K562 (cell line): ENCODE results near the gene WDR90. TPM values are rescaled to one million over a fixed set of nuclear protein-coding genes. Genes with fewer than 3 reads are reported as not detected.

ENCODE experiments used
- BHLHE40 ChIP-seq: IDR thresholded peaks from 2 replicates; pipeline ENCODE4 v1.6.1; 2011; ENCODE audit warnings: low read length, improper control_type of control experiment
- CAMTA2 ChIP-seq: fragments of 250-450 bp; sonication (Bioruptor Pico); conservative IDR thresholded peaks from 2 replicates; pipeline ENCODE4 v1.5.1; 2022
- CBFA2T2 ChIP-seq: fragments of 450-650 bp; conservative IDR thresholded peaks from 2 replicates; pipeline ENCODE4 v1.6.1; 2017; ENCODE audit warnings: mild to moderate bottlenecking
- CBFB ChIP-seq: sonication (generic); formaldehyde crosslinking; IDR thresholded peaks from 2 replicates; pipeline ENCODE4 v1.4.0; 2020; ENCODE audit warnings: mild to moderate bottlenecking, missing genetic modification reagents
- CTBP1 ChIP-seq: fragments of 450-650 bp; IDR thresholded peaks from 2 replicates; pipeline ENCODE4 v1.6.1; 2016; ENCODE audit warnings: borderline replicate concordance
- DMBX1 ChIP-seq: fragments of 250-450 bp; sonication (Bioruptor Pico); IDR thresholded peaks from 2 replicates; pipeline ENCODE4 v1.8.0; 2022; ENCODE audit warnings: inconsistent platforms, mild to moderate bottlenecking, moderate library complexity, borderline replicate concordance
- DPF2 ChIP-seq: fragments of 450-650 bp; IDR thresholded peaks from 2 replicates; pipeline ENCODE4 v1.6.1; 2016
- ETV5 ChIP-seq: sonication (generic); formaldehyde crosslinking; IDR thresholded peaks from 2 replicates; pipeline ENCODE4 v1.4.0; 2020; ENCODE audit warnings: low read depth, mild to moderate bottlenecking, missing genetic modification reagents
- FOXP1 ChIP-seq: sonication (generic); formaldehyde crosslinking; IDR thresholded peaks from 2 replicates; pipeline ENCODE4 v1.8.0; 2022; ENCODE audit warnings: mild to moderate bottlenecking, missing genetic modification reagents
- MIER1 ChIP-seq: fragments of 450-650 bp; IDR thresholded peaks from 2 replicates; pipeline ENCODE4 v1.6.1; 2016; ENCODE audit warnings: antibody characterized with exemption, mild to moderate bottlenecking, low read depth
- POLR2G ChIP-seq: fragments of 200-400 bp; formaldehyde crosslinking; IDR thresholded peaks from 2 replicates; pipeline ENCODE4 v1.6.1; 2017; ENCODE audit warnings: low read depth, mild to moderate bottlenecking, antibody characterized with exemption, low read length, moderate library complexity
- RBFOX2 ChIP-seq: fragments of 200-400 bp; formaldehyde crosslinking; IDR thresholded peaks from 2 replicates; pipeline ENCODE4 v1.6.1; 2017; ENCODE audit warnings: low read depth, mild to moderate bottlenecking, low read length, moderate library complexity
- SAP30 ChIP-seq: fragments of 200-600 bp; sonication (generic); IDR thresholded peaks from 2 replicates; pipeline ENCODE4 v1.6.1; 2012; ENCODE audit warnings: borderline replicate concordance, low read depth, mild to moderate bottlenecking, moderate library complexity, low read length, control low read depth, inconsistent platforms; ENCODE audit not compliant: insufficient read depth, poor library complexity, severe bottlenecking
- SMAD3 ChIP-seq: fragments of 450-650 bp; formaldehyde crosslinking; conservative IDR thresholded peaks from 2 replicates; pipeline ENCODE4 v1.4.0; 2020; ENCODE audit warnings: mild to moderate bottlenecking
- STAT5A ChIP-seq: IDR thresholded peaks from 2 replicates; pipeline ENCODE4 v1.6.1; 2012; ENCODE audit warnings: low read length, inconsistent platforms, borderline replicate concordance
- ZBTB1 ChIP-seq: sonication (generic); formaldehyde crosslinking; IDR thresholded peaks from 2 replicates; pipeline ENCODE4 v1.8.1; 2023; ENCODE audit warnings: missing genetic modification reagents, low read depth, mild to moderate bottlenecking, borderline replicate concordance
- ZNF445 ChIP-seq: fragments of 250-450 bp; sonication (Bioruptor Pico); IDR thresholded peaks from 2 replicates; pipeline ENCODE4 v1.4.0; 2020; ENCODE audit warnings: low read depth, mild to moderate bottlenecking, moderate library complexity
- ZNF507 ChIP-seq: conservative IDR thresholded peaks from 2 replicates; pipeline ENCODE4 v1.6.1; 2017; ENCODE audit warnings: missing genetic modification characterization, missing compliant biosample characterization
- ZNF695 ChIP-seq: fragments of 450-650 bp; formaldehyde crosslinking; IDR thresholded peaks from 2 replicates; pipeline ENCODE4 v1.4.0; 2020; ENCODE audit warnings: mild to moderate bottlenecking, moderate library complexity
- polyA plus RNA-seq, 8 experiments: library from polyadenylated mRNA; depleted of rRNA in 4 of 8; stranded (reverse) in 5 of 8; unstranded in 3 of 8; fragments of >200 nt; fragmentation: Nextera tagmentation in 2 of 8; fragmentation: Illumina TruSeq in 1 of 8; extraction: Ambion mirVana in 2 of 8; extraction: Trizol in 1 of 8; gene quantifications; 2 replicates each; pipeline versions ENCODE4 v1.2.1 to v1.2.3, GENCODE V29; 2011 to 2014; ENCODE audit warnings: inconsistent platforms in 1 of 8, missing spikeins in 1 of 8
- total RNA-seq, 7 experiments: library from RNA; depleted of rRNA in 6 of 7; stranded (reverse); fragments of >200 nt in 6 of 7; fragmentation: Illumina TruSeq in 2 of 7; extraction: Trizol in 2 of 7; gene quantifications; 2 replicates each; pipeline versions ENCODE4 v1.2.1 to v1.2.3, GENCODE V29; 2011 to 2021; ENCODE audit warnings: low replicate concordance in 1 of 7
- TF ChIP-seq, protein P1 (sequence below): fragments of 450-650 bp; IDR thresholded peaks from 2 replicates; pipeline ENCODE4 v1.6.1; 2016; ENCODE audit warnings: low read depth

Gene WDR90
- total and polyA plus RNA-seq, 9 of the 15 experiments (the other 6 are each of a cell fraction or from before 2014, with no cell fraction given) = 0.44 to 12.6 (median 3.3) TPM

DNA sequence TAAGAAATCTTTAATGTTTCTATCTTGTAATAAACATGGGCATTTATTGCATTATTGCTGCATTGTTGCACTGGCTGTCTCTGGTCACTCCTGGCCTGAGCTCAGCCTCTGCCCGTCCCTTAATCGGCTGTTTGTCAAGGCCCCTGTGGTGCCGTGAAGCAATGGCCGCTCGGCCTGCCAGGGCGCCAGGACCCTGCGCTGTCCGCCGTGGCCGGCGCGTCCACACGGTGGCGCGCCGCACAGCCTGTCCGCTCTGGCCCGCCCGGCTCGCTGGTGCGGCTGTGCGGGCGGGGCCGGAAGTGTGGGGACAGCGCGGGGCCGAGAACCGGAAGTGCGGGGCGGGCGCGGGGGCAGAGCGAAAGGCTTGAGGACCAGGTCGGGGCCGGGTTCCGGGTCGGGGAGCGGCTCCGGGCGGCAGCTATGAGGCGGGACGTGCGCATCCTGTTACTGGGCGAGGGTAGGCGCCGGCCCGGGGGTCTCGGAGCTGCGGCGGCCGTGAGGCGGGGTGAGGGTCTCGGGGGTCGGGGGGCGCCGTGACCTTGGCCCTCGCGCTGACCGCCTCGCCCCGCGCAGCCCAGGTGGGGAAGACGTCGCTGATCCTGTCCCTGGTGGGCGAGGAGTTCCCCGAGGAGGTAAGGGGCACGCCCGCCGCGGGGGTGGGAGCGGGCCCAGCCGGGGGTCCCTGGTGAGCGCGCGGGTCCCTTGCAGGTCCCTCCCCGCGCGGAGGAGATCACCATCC lies 18.8 kb downstream of the WDR90 start, which contains the start of gene RHOT2 (continued):
- TF ChIP-seq, protein P1, sequence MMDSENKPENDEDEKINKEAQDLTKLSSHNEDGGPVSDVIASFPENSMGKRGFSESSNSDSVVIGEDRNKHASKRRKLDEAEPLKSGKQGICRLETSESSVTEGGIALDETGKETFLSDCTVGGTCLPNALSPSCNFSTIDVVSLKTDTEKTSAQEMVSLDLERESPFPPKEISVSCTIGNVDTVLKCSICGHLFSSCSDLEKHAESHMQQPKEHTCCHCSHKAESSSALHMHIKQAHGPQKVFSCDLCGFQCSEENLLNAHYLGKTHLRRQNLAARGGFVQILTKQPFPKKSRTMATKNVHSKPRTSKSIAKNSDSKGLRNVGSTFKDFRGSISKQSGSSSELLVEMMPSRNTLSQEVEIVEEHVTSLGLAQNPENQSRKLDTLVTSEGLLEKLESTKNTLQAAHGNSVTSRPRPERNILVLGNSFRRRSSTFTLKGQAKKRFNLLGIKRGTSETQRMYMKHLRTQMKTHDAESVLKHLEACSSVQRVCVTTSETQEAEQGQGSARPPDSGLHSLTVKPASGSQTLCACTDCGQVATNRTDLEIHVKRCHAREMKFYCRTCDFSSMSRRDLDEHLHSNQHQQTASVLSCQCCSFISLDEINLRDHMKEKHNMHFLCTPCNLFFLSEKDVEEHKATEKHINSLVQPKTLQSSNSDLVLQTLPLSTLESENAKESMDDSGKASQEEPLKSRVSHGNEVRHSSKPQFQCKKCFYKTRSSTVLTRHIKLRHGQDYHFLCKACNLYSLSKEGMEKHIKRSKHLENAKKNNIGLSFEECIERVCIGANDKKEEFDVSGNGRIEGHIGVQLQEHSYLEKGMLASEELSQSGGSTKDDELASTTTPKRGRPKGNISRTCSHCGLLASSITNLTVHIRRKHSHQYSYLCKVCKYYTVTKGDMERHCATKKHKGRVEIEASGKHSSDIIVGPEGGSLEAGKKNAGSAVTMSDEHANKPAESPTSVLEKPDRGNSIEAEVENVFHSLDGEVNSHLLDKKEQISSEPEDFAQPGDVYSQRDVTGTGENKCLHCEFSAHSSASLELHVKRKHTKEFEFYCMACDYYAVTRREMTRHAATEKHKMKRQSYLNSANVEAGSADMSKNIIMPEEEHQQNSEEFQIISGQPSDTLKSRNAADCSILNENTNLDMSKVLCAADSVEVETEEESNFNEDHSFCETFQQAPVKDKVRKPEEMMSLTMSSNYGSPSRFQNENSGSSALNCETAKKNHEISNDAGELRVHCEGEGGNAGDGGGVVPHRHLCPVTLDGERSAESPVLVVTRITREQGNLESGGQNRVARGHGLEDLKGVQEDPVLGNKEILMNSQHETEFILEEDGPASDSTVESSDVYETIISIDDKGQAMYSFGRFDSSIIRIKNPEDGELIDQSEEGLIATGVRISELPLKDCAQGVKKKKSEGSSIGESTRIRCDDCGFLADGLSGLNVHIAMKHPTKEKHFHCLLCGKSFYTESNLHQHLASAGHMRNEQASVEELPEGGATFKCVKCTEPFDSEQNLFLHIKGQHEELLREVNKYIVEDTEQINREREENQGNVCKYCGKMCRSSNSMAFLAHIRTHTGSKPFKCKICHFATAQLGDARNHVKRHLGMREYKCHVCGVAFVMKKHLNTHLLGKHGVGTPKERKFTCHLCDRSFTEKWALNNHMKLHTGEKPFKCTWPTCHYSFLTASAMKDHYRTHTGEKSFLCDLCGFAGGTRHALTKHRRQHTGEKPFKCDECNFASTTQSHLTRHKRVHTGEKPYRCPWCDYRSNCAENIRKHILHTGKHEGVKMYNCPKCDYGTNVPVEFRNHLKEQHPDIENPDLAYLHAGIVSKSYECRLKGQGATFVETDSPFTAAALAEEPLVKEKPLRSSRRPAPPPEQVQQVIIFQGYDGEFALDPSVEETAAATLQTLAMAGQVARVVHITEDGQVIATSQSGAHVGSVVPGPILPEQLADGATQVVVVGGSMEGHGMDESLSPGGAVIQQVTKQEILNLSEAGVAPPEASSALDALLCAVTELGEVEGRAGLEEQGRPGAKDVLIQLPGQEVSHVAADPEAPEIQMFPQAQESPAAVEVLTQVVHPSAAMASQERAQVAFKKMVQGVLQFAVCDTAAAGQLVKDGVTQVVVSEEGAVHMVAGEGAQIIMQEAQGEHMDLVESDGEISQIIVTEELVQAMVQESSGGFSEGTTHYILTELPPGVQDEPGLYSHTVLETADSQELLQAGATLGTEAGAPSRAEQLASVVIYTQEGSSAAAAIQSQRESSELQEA = no peak
- TF ChIP-seq CAMTA2 (CRISPR knock-in tag) (no peak), ZNF445 (CRISPR knock-in tag) (no peak), BHLHE40 (peak; percentile 64), DMBX1 (CRISPR knock-in tag) (no peak), STAT5A (no peak; the same call in 1 of the 2 replicates), DPF2 (no peak), CBFA2T2 (no peak), ZNF507 (no peak), FOXP1 (CRISPR knock-in tag) (no peak), CTBP1 (peak; percentile 92), POLR2G (peak; percentile 85), RBFOX2 (peak; percentile 79), CBFB (no peak), SAP30 (peak; percentile 68), SMAD3 (CRISPR knock-in tag) (no peak), ETV5 (peak; percentile 94), MIER1 (no peak), ZNF695 (CRISPR knock-in tag) (no peak), ZBTB1 (no peak)
